Measurements from ENCODE around the gene NUPR1.
A peak's percentile ranks its signal among the peaks of the same experiment; 100 is the strongest.
"Not testable (repeated sequence)": the region's sequence is repeated elsewhere in the genome, so short reads cannot be mapped to it uniquely, and the experiment has no call there.

NUPR1 gene

DNA sequence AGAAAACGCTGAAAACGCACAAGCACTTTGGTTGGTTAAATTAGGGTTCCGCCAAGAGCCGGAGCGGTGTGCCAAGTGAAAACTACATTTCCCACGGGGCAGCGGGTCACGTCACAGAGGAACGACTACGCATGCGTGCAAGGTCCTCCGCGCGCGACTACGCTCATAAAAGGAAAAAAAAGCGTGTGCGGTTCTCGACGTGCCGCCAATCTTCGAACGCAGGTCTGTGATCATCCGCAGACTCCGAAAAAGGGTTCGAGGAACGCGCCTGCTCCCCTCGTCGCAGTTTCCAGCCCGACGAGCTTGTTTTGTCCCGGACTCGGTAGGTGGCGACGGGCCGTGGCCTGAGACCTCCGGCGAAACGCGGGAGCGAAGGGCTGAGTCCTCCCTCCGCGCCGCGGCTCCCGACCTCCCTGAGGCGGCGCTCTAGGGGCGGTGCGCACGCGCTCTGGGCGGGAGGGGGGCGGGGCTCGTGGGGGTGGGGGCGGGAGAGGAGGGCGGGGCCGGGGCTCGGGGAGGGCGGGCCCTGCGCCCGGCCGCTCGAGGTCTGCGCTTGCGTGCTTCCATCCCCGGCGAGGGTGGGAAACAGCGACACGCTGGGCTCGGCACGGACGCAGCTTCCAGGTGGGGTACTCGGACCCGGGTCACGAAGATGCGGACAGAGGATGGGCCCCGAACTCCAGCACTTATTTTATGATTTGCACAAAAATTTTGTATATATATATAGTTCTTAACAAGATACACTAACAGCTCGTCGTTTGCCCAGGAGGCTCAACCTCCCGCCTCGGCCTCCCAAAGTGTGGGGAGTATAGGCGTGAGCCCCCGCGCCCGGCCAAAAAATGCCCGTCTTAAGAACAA is 15.2 kb upstream of the NUPR1 start, which contains the start of gene SGF29:
TSS of gene SGF29 (plus strand) at position 145 of the 858 bp plus-strand sequence. CDS start 27,150 bp downstream, outside the sequence.
- DNase-seq (ENCODE audit: extremely low read depth, low read depth): peak; percentile 81

GRCh38 chr16:28549301-28549899 is 10.6 kb upstream of the NUPR1 start:
- TF ChIP-seq CTCF (IDR thresholded peaks at IDR 0.05; ENCODE audit: low read depth, low read length): peak; percentile 52
- no peak for DNase-seq (ENCODE audit: extremely low read depth, low read depth)

More for the DNA sequence above, 15.2 kb upstream of the NUPR1 start, which contains the start of gene SGF29:
- TF ChIP-seq CTCF (IDR thresholded peaks at IDR 0.05; ENCODE audit: low read depth, low read length): peak; percentile 24

DNA sequence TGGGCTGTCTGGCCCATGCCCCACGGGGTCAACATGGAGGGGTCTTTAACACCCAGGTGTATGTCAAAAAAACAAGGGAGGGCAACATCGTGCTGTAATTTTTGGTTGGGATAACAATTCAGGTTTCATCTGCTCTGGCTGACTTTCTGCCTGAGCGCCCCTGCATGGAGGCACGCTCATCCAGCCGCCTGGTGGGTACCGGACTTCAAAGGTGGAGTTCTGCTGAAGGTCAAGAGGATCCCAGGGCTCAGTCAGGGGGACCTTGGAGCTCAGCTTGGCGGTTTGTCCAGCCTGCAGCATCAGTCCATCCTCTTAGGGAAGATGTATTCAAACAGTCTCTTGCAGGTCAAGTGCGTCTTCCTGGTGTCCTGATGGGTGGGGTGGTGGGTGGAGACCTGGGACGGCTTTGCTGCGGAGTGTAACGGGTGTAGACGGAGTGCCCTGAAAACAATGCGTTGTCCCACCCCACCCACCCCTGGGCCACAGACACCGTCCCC is 9.6 kb upstream of the NUPR1 start:
- TF ChIP-seq CTCF (IDR thresholded peaks at IDR 0.05; ENCODE audit: low read depth, low read length): no peak
- DNase-seq (ENCODE audit: extremely low read depth, low read depth): no peak

DNA sequence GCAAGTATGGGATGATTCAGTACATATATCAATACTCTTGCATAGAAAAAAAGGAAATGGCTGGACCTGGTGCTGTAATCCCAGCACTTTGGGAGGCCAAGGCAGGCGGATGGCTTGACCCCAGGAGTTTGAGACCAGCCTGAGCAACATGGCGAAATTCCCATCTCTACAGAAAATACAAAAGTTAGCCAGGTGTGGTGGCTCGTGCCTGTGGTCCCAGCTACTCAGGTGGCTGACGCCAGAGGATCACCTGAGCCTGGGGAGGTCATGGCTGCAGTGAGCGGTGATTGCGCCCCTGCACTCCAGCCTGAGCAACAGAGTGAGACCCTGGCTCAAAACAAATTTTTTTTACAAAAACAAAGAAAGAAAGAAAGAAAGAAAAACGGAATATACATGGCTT is 7.9 kb upstream of the NUPR1 start:
- TF ChIP-seq CTCF (IDR thresholded peaks at IDR 0.05; ENCODE audit: low read depth, low read length): no peak

DNA sequence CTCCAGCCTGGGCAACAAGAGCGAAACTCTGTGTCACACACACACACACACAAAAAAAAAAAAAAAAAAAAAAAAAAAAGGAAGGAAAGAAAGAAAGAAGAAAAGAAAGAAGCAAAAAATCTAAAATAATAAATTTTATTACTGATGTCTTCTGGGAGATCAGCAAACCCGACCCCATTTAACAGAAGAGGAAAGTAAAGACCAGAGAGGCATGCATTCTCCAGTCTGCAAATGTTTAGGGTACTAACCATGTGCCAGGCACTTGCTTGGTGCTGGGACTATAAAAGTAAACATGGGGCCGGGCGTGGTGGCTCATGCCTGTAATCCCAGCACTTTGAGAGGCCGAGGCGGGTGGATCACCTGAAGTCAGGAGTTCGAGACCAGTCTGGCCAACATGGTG is 7.2 kb upstream of the NUPR1 start:
- not testable (repeated sequence) for DNase-seq (ENCODE audit: extremely low read depth, low read depth)

More for the DNA sequence above, 7.9 kb upstream of the NUPR1 start:
- DNase-seq (ENCODE audit: extremely low read depth, low read depth): no peak

GRCh38 chr16:28544998-28545397 is 6.2 kb upstream of the NUPR1 start:
- TF ChIP-seq CTCF (IDR thresholded peaks at IDR 0.05; ENCODE audit: low read depth, low read length): no peak
- no peak for DNase-seq (ENCODE audit: extremely low read depth, low read depth)

DNA sequence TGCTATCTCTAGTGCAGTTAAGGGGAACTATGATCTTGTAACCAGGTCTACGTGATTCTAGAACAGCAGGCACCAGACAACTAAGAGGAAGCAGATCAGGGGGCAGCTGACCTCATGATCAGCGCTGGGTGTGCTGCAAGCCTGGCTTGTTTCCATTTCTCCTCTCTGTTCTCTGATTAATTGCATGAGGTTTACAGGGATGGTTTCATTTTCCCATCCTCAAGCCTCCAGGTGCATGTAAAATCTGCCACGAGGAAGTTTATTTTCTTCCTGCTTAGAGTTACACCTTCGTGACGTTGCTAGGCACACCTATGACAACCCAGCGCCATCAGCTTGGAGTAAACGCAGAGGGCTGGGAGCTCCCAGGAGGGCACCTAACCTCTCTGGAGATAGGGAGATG is 4.3 kb upstream of the NUPR1 start:
- no peak for TF ChIP-seq CTCF (IDR thresholded peaks at IDR 0.05; ENCODE audit: low read depth, low read length)
- no peak for DNase-seq (ENCODE audit: extremely low read depth, low read depth)

Measured in AG09319 (cell line).